ENCODE data around the gene PLXDC2. TPM values are rescaled to one million over a fixed set of nuclear protein-coding genes. Genes with fewer than 3 reads are reported as not detected.

PLXDC2 gene
- total RNA-seq, 1 experiment from 2014 or later: 0.21 TPM

DNA sequence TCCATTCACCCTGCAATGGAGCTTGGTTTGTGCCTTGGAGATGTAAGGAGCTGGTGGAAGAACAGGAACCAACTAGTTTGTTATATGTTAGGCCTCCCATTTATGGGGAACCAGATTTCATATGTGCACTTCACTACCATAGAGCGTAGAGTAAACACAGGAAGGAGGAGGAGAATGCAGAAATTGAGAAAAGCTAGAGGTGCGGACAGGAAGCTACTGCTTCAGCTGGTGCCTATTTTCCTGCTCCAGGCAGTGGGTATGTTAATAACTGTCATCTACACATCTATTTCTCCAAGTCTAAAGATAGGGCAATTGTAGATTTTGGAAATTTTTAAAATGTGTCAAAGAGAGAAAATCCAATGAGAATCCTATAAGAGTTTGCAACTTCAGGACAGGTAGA is 482.2 kb downstream of the PLXDC2 start:
- intact Hi-C loops (cut with micrococcal nuclease; ENCODE audit: unreplicated experiment): no loop called here
- no TSS peak for BruUV-seq (replicated peaks)
- Histone ChIP-seq H3K27me3 (ENCODE audit: control insufficient read depth, insufficient read depth, low read length) (no peaks in the 10 kb centered on the region), H3K27ac (ENCODE audit: low read length) (no peak overlapping the region), H3K4me3 (ENCODE audit: low read depth in 2 of 2, low read length in 2 of 2) (no peak overlapping the region), H3K9me3 (ENCODE audit: control insufficient read depth, insufficient read depth, low read depth, low read length) (no peaks in the 10 kb centered on the region), H3K4me1 (ENCODE audit: control insufficient read depth, insufficient read depth, low read length) (no peaks in the 10 kb centered on the region), H3K36me3 (ENCODE audit: control insufficient read depth, insufficient read depth, low read length) (no peaks in the 10 kb centered on the region)
- no peak for ATAC-seq
- ChIA-PET POLR2A (no interaction called here), CTCF (no interaction called here)
- TF ChIP-seq, protein P1, sequence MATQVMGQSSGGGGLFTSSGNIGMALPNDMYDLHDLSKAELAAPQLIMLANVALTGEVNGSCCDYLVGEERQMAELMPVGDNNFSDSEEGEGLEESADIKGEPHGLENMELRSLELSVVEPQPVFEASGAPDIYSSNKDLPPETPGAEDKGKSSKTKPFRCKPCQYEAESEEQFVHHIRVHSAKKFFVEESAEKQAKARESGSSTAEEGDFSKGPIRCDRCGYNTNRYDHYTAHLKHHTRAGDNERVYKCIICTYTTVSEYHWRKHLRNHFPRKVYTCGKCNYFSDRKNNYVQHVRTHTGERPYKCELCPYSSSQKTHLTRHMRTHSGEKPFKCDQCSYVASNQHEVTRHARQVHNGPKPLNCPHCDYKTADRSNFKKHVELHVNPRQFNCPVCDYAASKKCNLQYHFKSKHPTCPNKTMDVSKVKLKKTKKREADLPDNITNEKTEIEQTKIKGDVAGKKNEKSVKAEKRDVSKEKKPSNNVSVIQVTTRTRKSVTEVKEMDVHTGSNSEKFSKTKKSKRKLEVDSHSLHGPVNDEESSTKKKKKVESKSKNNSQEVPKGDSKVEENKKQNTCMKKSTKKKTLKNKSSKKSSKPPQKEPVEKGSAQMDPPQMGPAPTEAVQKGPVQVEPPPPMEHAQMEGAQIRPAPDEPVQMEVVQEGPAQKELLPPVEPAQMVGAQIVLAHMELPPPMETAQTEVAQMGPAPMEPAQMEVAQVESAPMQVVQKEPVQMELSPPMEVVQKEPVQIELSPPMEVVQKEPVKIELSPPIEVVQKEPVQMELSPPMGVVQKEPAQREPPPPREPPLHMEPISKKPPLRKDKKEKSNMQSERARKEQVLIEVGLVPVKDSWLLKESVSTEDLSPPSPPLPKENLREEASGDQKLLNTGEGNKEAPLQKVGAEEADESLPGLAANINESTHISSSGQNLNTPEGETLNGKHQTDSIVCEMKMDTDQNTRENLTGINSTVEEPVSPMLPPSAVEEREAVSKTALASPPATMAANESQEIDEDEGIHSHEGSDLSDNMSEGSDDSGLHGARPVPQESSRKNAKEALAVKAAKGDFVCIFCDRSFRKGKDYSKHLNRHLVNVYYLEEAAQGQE (IDR thresholded peaks at IDR 0.05; ENCODE audit: insufficient read depth in 1 of 2, low read depth in 2 of 2, low read length in 1 of 2): no peak
- TF ChIP-seq CTCF (IDR thresholded peaks at IDR 0.05) (no peak), SIN3A (IDR thresholded peaks at IDR 0.05; ENCODE audit: borderline replicate concordance, insufficient read depth, low read depth, low read length) (no peak), POLR2AphosphoS5 (IDR thresholded peaks at IDR 0.05; ENCODE audit: low read depth, low read length) (no peak), TCF7L2 (IDR thresholded peaks at IDR 0.05; ENCODE audit: low read depth, low read length) (no peak)
- in situ Hi-C loops (cut with HindIII; ENCODE audit: low pct_unique_long_range_greater_than_20kb, low sequenced_read_pairs): no loop called here
- no peak for DNase-seq (ENCODE audit: low read depth, low spot score)

GRCh38 chr10:20299034-20299736 is 483.0 kb downstream of the PLXDC2 start:
- no peak for ATAC-seq
- Histone ChIP-seq H3K4me1 (ENCODE audit: control insufficient read depth, insufficient read depth, low read length) (no peaks in the 10 kb centered on the region), H3K36me3 (ENCODE audit: control insufficient read depth, insufficient read depth, low read length) (no peaks in the 10 kb centered on the region), H3K27ac (ENCODE audit: low read length) (no peak overlapping the region), H3K4me3 (ENCODE audit: low read depth in 2 of 2, low read length in 2 of 2) (no peak overlapping the region), H3K27me3 (ENCODE audit: control insufficient read depth, insufficient read depth, low read length) (no peaks in the 10 kb centered on the region), H3K9me3 (ENCODE audit: control insufficient read depth, insufficient read depth, low read depth, low read length) (no peaks in the 10 kb centered on the region)
- CTCF ChIA-PET: no interaction called here
- TF ChIP-seq, protein P1 (IDR thresholded peaks at IDR 0.05; ENCODE audit: insufficient read depth in 1 of 2, low read depth in 2 of 2, low read length in 1 of 2): no peak
- no peak for TF ChIP-seq TCF7L2 (IDR thresholded peaks at IDR 0.05; ENCODE audit: low read depth, low read length)
- TF ChIP-seq SIN3A (IDR thresholded peaks at IDR 0.05; ENCODE audit: borderline replicate concordance, insufficient read depth, low read depth, low read length): no peak
- TF ChIP-seq POLR2AphosphoS5 (IDR thresholded peaks at IDR 0.05; ENCODE audit: low read depth, low read length): no peak
- no peak for TF ChIP-seq CTCF (IDR thresholded peaks at IDR 0.05)
- intact Hi-C loops (cut with micrococcal nuclease; ENCODE audit: unreplicated experiment) (no loop called here), in situ Hi-C loops (cut with HindIII; ENCODE audit: low pct_unique_long_range_greater_than_20kb, low sequenced_read_pairs) (no loop called here)
- no TSS peak for BruUV-seq (replicated peaks)
- no peak for DNase-seq (ENCODE audit: low read depth, low spot score)
- POLR2A ChIA-PET: no interaction called here

Measured in Panc1 (cell line).